HCT116 (cell line): ENCODE measurements around the gene PLD1. TPM values are rescaled to one million over a fixed set of nuclear protein-coding genes. Genes with fewer than 3 reads are reported as not detected.

Experiments
- ATAC-seq: fragments of 200-7000 bp; cut with Tn5 transposase; 2 replicates; pipeline ENCODE4 v1.9.1; 2020; ENCODE audit warnings: mild to moderate bottlenecking, moderate library complexity
- BruUV-seq: library from RNA; stranded (reverse); fragments of 400-500 nt; replicated peaks from 2 replicates; lab custom pipeline; 2021; lab: Mats Ljungman, UMichigan
- CTCF ChIA-PET: fragments of 300-600 bp; sonication (Branson Sonifier 250); formaldehyde crosslinking; loops from one replicate; lab custom pipeline; 2021; ENCODE audit warnings: antibody characterized with exemption; lab: Charles Lee
- POLR2A ChIA-PET: fragments of 300-600, 350-600 bp; sonication (Branson Sonifier 250); formaldehyde crosslinking; loops from one replicate; lab custom pipeline; 2021; ENCODE audit warnings: antibody characterized with exemption; lab: Charles Lee
- RAD21 ChIA-PET, 2 experiments: fragments of 300-600 bp; sonication (Branson Sonifier 250); formaldehyde crosslinking; loops; one replicate each; lab custom pipeline; 2023; ENCODE audit warnings: low total read pairs in 2 of 2; ENCODE audit not compliant: uncharacterized antibody in 2 of 2, unreplicated experiment in 2 of 2, low non-redundant PET in 1 of 2; lab: Charles Lee
- DNase-seq: peaks from one replicate; pipeline ENCODE4 v3.0.0-alpha.2; 2010; ENCODE audit warnings: low read depth, low spot score
- H2AFZ ChIP-seq: fragments of 200-600 bp; shearing (Covaris generic), sonication (generic); 2 replicates; pipeline ENCODE4 v1.6.1; 2017; ENCODE audit warnings: low read depth, mixed run types, mixed read lengths, antibody characterized with exemption, low read length; ENCODE audit not compliant: poor library complexity, severe bottlenecking
- H3K27ac ChIP-seq: 2 replicates; pipeline ENCODE4 v1.5.1; 2012; ENCODE audit warnings: low read depth, low read length
- H3K27me3 ChIP-seq: fragments of 200-600 bp; sonication (generic); 2 replicates; pipeline ENCODE4 v1.6.1; 2016; ENCODE audit warnings: mixed run types, low read length, mixed read lengths; ENCODE audit not compliant: insufficient read depth
- H3K36me3 ChIP-seq, 2 experiments: fragments of 200-500 bp in 1 of 2; fragments of 200-600 bp in 1 of 2; sonication (Bioruptor generic) in 1 of 2; sonication (generic) in 1 of 2; 2 replicates each; pipeline versions ENCODE4 v1.5.1 to v1.6.1; 2014 to 2016; ENCODE audit warnings: low read length in 2 of 2, inconsistent platforms in 1 of 2, mixed read lengths in 1 of 2, mixed run types in 1 of 2; ENCODE audit not compliant: insufficient read depth in 2 of 2, control insufficient read depth in 1 of 2
- H3K4me1 ChIP-seq, 2 experiments: fragments of 200-600 bp in 1 of 2; sonication (generic) in 1 of 2; 2 replicates each; pipeline versions ENCODE4 v1.5.1 to v1.6.1; 2012 to 2017; ENCODE audit warnings: low read length in 2 of 2, inconsistent platforms in 1 of 2, mild to moderate bottlenecking in 1 of 2, mixed read lengths in 1 of 2, mixed run types in 1 of 2, moderate library complexity in 1 of 2; ENCODE audit not compliant: insufficient read depth in 2 of 2, control insufficient read depth in 1 of 2
- H3K4me2 ChIP-seq: fragments of 200-600 bp; sonication (generic); 2 replicates; pipeline ENCODE4 v1.6.1; 2017; ENCODE audit warnings: mixed run types, low read length, mixed read lengths
- H3K4me3 ChIP-seq, 2 experiments: fragments of 200-600 bp in 1 of 2; sonication (generic) in 1 of 2; replicated peaks in 1 of 2; 2 replicates each; pipeline ENCODE4 v1.5.1; 2011 to 2016; ENCODE audit warnings: low read length in 2 of 2, control low read depth in 1 of 2, low read depth in 1 of 2, mild to moderate bottlenecking in 1 of 2, mixed read lengths in 1 of 2, mixed run types in 1 of 2
- H3K79me2 ChIP-seq: fragments of 200-600 bp; sonication (generic); 2 replicates; pipeline ENCODE4 v1.6.1; 2017; ENCODE audit warnings: mild to moderate bottlenecking, mixed run types, low read length, moderate library complexity, mixed read lengths; ENCODE audit not compliant: insufficient read depth
- H3K9ac ChIP-seq: fragments of 200-600 bp; sonication (generic); 2 replicates; pipeline ENCODE4 v1.6.1; 2016; ENCODE audit warnings: low read length, mixed read lengths
- H3K9me2 ChIP-seq: fragments of 200-600 bp; sonication (generic), shearing (Covaris generic); 2 replicates; pipeline ENCODE4 v1.6.1; 2017; ENCODE audit warnings: mixed run types, mild to moderate bottlenecking, moderate library complexity; ENCODE audit not compliant: insufficient read depth
- H3K9me3 ChIP-seq, 2 experiments: fragments of 200-500 bp in 1 of 2; fragments of 200-600 bp in 1 of 2; sonication (Bioruptor generic) in 1 of 2; sonication (generic) in 1 of 2; 2 replicates each; pipeline ENCODE4 v1.6.1; 2014 to 2017; ENCODE audit warnings: low read length in 2 of 2, mixed read lengths in 2 of 2, inconsistent platforms in 1 of 2, low read depth in 1 of 2, mild to moderate bottlenecking in 1 of 2, mixed run types in 1 of 2, moderate library complexity in 1 of 2; ENCODE audit not compliant: control insufficient read depth in 1 of 2, insufficient read depth in 1 of 2
- H4K20me1 ChIP-seq: fragments of 200-600 bp; sonication (generic), shearing (Covaris generic); 2 replicates; pipeline ENCODE4 v1.6.1; 2017; ENCODE audit warnings: mixed run types, mild to moderate bottlenecking, moderate library complexity; ENCODE audit not compliant: insufficient read depth
- CEBPB ChIP-seq: IDR thresholded peaks from 2 replicates; pipeline ENCODE4 v1.6.1; 2012; ENCODE audit warnings: low read depth
- ELF1 ChIP-seq: IDR thresholded peaks from 2 replicates; pipeline ENCODE4 v1.6.1; 2012; ENCODE audit warnings: low read depth, borderline replicate concordance
- EZH2phosphoT487 ChIP-seq: fragments of 200-600 bp; IDR thresholded peaks from 2 replicates; pipeline ENCODE4 v1.6.1; 2018; ENCODE audit warnings: antibody characterized with exemption, borderline replicate concordance
- MAX ChIP-seq: IDR thresholded peaks from 2 replicates; pipeline ENCODE4 v1.6.1; 2012
- REST ChIP-seq: IDR thresholded peaks from 2 replicates; pipeline ENCODE4 v1.6.1; 2012; ENCODE audit warnings: low read depth
- SP1 ChIP-seq: IDR thresholded peaks from 2 replicates; pipeline ENCODE4 v1.6.1; 2012; ENCODE audit warnings: low read depth
- ZBTB33 ChIP-seq: IDR thresholded peaks from 2 replicates; pipeline ENCODE4 v1.6.1; 2011; ENCODE audit warnings: mild to moderate bottlenecking, low read length, moderate library complexity; ENCODE audit not compliant: insufficient replicate concordance; ENCODE audit errors: extremely low read depth
- ZNF274 ChIP-seq: fragments of 200-500 bp; sonication (Bioruptor generic); IDR thresholded peaks from 2 replicates; pipeline ENCODE4 v1.6.1; 2014; ENCODE audit warnings: mild to moderate bottlenecking, low read depth, low read length, inconsistent platforms
- intact Hi-C: fragments of 100-400 bp; cut with micrococcal nuclease; formaldehyde crosslinking; loops from 2 replicates; pipeline ENCODE4 v1.10.0; 2022
- total RNA-seq: library from RNA; stranded (reverse); gene quantifications from one replicate; pipeline ENCODE4 v1.2.1, GENCODE V29; 2021; ENCODE audit not compliant: unreplicated experiment

Gene PLD1
- total RNA-seq, 1 experiment from 2014 or later, result 8.4 TPM

GRCh38 chr3:171586274-171586673, 224.0 kb downstream of the PLD1 start (continued):
- TF ChIP-seq REST (no peak), ZBTB33 (no peak), ELF1 (no peak)

- no peak overlapping the region for H3K27ac ChIP-seq
- ChIA-PET CTCF (interaction anchor here (1.8 kb wide), 1 partner anchor 188 kb away, joined by 6 read pairs; no protein-coding TSS in a partner anchor), RAD21 (interaction anchor here in 1 of 2 experiments (0.7 kb wide), 1 partner anchor 428 kb away, joined by 3 read pairs; no protein-coding TSS in a partner anchor), POLR2A (no interaction called here)
- no peak overlapping the region for H3K4me3 ChIP-seq
- BruUV-seq, result no TSS peak
- ATAC-seq (no peak), DNase-seq (no peak)
- no peak overlapping the region for H2AFZ ChIP-seq
- no peaks in the 10 kb centered on the region for H3K9me3 ChIP-seq
- H3K4me2 ChIP-seq, result no peak overlapping the region
- no peak for TF ChIP-seq ZBTB33
- TF ChIP-seq SP1, result no peak
- TF ChIP-seq MAX, result no peak
- no peak for TF ChIP-seq CEBPB
- no peak for TF ChIP-seq ZNF274
- TF ChIP-seq EZH2phosphoT487, result no peak
- H3K4me1 ChIP-seq, result no peaks in the 10 kb centered on the region
- H3K27me3 ChIP-seq, result no peaks in the 10 kb centered on the region
- no peaks in the 10 kb centered on the region for H3K79me2 ChIP-seq
- H3K9ac ChIP-seq, result no peak overlapping the region
- intact Hi-C loops, result no loop called here
- no peaks in the 10 kb centered on the region for H3K36me3 ChIP-seq
- H4K20me1 ChIP-seq, result no peaks in the 10 kb centered on the region
- H3K9me2 ChIP-seq, result no peaks in the 10 kb centered on the region
These were observed 225.2 kb downstream of the PLD1 start for GRCh38 chr3:171585039-171585438.
